ENCODE results near the gene EPN1.

GRCh38 chr19:55699221-55699620 is 24.2 kb downstream of the EPN1 start:
- no peak for TF ChIP-seq HIVEP1 (CRISPR knock-in tag; IDR thresholded peaks at IDR 0.05)
- TF ChIP-seq MTF1 (CRISPR knock-in tag; IDR thresholded peaks at IDR 0.05; ENCODE audit: borderline replicate concordance): no peak
- TF ChIP-seq BRCA1 (IDR thresholded peaks at IDR 0.05): no peak
- no peak for TF ChIP-seq BRCA1 (CRISPR knock-in tag; IDR thresholded peaks at IDR 0.05)
